Choroid plexus epithelial cell (primary cell): ENCODE data around the gene LGI2.
"Not testable (repeated sequence)": the region's sequence is repeated elsewhere in the genome, so short reads cannot be mapped to it uniquely, and the experiment has no call there.

ENCODE experiments used
- DNase-seq: peaks from one replicate; pipeline ENCODE4 v3.0.0-alpha.2; 2010; ENCODE audit warnings: low read depth
- H3K4me3 ChIP-seq: 2 replicates; pipeline ENCODE4 v1.5.1; 2011; ENCODE audit warnings: low read depth, mild to moderate bottlenecking, control low read depth, low read length, moderate library complexity
- TF ChIP-seq, protein P1 (sequence below): conservative IDR thresholded peaks from 2 replicates; pipeline ENCODE4 v1.5.1; 2011; ENCODE audit warnings: low read depth, mild to moderate bottlenecking, control low read depth, inconsistent platforms, low read length, moderate library complexity

LGI2 gene

DNA sequence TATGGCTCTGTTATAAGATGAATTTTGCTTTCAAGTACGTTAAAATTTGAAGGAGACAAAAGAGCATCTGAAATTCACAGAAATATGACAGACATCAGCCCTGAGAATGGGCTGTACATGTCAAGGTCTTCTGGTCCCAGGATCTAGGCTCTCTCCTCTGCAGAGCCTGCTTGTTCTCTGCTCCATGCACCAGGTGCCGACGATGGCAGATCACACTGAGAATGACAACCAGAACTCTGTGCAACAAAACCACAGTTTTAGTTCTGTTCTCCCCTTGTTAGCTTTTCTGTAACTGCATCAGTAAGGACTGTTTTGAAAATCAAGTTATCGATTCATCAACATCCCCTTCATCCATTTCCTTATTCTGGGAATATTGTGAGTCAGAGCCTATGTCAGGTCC lies 30.9 kb upstream of the LGI2 start:
- TF ChIP-seq, protein P1, sequence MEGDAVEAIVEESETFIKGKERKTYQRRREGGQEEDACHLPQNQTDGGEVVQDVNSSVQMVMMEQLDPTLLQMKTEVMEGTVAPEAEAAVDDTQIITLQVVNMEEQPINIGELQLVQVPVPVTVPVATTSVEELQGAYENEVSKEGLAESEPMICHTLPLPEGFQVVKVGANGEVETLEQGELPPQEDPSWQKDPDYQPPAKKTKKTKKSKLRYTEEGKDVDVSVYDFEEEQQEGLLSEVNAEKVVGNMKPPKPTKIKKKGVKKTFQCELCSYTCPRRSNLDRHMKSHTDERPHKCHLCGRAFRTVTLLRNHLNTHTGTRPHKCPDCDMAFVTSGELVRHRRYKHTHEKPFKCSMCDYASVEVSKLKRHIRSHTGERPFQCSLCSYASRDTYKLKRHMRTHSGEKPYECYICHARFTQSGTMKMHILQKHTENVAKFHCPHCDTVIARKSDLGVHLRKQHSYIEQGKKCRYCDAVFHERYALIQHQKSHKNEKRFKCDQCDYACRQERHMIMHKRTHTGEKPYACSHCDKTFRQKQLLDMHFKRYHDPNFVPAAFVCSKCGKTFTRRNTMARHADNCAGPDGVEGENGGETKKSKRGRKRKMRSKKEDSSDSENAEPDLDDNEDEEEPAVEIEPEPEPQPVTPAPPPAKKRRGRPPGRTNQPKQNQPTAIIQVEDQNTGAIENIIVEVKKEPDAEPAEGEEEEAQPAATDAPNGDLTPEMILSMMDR, result no peak
- no peak for DNase-seq
- no peak overlapping the region for H3K4me3 ChIP-seq

DNA sequence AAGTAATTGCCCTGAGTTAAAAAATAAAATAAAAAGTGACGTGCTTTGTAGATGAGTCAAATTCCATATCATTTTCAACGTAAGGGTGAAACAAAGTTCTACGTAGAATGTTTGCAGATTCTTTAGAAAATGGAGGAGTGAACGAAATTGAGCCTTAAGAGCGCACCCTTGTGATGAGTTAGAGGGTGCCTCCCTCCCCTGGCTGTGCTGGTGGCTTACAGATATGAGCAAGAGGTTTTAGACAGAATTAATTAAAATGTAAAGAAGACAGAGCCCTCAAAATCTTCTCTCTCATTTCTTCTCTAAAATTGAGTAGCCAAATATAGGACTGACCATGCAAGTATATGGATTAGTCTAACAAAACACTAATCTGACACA lies 30.2 kb upstream of the LGI2 start:
- H3K4me3 ChIP-seq, result no peak overlapping the region
- TF ChIP-seq, protein P1, result no peak
- no peak for DNase-seq

DNA sequence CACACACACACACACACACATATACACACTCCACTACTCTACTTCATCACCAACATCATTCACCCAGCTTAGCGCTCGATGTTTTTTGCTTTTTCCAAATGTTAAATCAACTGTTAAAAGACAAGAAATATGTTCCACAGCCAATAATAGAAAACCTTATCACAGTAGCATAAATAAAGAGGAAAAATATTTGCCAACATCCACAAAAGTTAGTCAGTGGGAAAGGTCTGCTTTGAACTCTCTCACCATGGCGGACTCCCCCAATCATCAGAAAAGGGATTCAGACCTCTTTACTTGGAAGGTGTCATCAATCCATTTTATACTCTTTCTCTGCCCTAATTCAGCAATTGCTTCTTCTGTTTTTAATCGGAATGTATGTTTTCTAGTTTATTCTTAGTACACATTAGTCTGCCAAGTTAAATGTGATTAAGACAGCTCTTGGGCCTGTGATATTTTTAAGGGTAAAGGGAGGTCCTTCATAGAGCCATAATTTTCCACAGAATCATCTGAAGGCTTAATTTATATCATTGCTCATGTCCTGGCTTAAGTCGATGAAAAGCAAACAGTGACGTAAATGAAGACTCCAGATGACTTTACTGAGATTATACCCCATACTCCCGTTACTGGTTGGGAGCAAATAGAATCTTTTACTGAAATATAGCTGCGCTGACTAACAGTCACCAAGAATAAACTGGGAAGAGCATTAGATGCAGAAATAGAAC lies 29.7 kb upstream of the LGI2 start:
- TF ChIP-seq, protein P1, result no peak
- H3K4me3 ChIP-seq, result no peak overlapping the region
- no peak for DNase-seq

DNA sequence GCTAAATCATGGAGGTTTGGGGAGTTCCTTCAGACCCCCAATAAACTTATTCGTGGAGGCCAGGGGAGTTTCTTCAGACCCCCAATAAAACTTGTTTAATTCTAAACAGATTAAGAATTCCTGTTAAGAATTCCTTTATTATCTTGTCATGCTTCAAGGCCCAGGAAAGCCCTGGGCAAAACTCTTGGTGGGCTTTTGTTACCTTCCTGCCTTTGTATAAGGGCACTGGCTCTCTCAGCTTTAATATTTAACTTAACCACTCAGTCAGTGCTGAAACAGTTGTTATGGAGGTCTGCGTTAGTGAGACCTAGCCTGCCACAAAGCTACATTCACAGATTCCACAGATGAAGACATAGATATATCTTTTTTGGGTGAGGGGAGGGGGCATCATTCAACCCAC lies 29.0 kb upstream of the LGI2 start:
- TF ChIP-seq, protein P1, result no peak
- DNase-seq, result no peak
- no peak overlapping the region for H3K4me3 ChIP-seq

DNA sequence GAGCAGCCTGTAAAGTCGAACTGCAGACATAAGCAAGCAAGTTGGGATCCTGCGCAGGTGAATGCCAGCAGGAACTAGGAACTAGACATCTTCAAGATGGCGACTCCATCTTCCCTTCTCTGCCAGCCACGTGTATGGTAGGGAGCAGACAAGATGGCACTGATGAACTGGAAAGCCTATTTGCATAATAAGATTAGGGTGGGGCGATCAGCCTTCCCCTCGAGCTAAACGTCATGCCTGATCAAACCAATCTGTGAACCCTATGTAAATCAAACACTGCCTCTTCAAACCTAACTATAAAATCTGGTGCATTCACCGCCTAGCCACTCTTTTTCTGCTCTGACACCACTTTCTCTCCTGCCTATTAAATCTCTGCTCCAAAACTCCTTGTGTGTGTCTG lies 28.1 kb upstream of the LGI2 start:
- TF ChIP-seq, protein P1, result no peak
- H3K4me3 ChIP-seq, result no peak overlapping the region
- no peak for DNase-seq

DNA sequence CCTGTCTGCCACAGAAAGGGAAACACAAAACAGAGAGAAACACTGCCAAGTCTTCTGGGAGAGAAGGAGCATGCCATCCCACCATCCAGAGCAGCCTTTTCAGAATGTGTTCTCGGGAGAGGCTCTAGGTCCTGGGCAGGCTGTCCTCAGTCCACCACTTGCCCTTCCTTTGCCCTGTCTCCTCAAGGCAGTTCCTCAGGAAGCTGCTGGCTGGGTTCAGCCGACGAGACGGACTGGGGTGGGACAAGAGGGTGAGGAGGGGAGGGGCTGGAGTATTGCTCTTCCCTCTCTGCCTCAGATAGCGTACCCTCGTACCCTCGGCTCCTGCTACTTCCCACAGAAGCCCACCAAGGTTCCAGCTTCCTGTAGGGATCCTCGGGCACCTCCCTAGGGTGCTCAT lies 26.6 kb upstream of the LGI2 start:
- TF ChIP-seq, protein P1, result no peak
- DNase-seq, result no peak
- no peak overlapping the region for H3K4me3 ChIP-seq

DNA sequence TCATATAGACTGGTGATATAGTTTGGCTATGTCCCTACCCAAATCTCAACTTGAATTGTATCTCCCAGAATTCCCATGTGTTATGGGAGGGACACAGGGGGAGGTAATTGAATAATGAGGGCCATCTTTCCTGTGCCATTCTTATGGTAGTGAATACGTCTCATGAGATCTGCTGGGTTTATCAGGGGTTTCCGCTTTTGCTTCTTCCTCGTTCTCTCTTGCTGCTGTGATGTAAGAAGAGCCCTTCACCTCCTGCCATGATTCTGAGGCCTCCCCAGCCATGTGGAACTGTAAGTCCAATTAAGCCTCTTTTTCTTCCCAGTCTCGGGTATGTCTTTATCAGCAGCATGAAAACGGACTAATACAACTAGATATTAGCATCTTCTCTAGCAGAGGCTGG lies 21.3 kb upstream of the LGI2 start:
- H3K4me3 ChIP-seq, DNase-seq: not testable (repeated sequence)
